IMR-90 (cell line): Measurements from ENCODE around the gene QSER1. TPM values are rescaled to one million over a fixed set of nuclear protein-coding genes. Genes with fewer than 3 reads are reported as not detected.

Source experiments
- ATAC-seq: fragments of 200-7000 bp; cut with Tn5 transposase; 2 replicates; pipeline ENCODE4 v1.9.1; 2020; ENCODE audit warnings: low read depth, mild to moderate bottlenecking, moderate library complexity
- BruUV-seq: library from RNA; stranded (reverse); fragments of 400-500 nt; replicated peaks from 2 replicates; lab custom pipeline; 2021; lab: Mats Ljungman, UMichigan
- CTCF ChIA-PET: fragments of 300-600 bp; formaldehyde crosslinking; extraction: SDS; loops from one replicate; lab custom pipeline; 2021; ENCODE audit warnings: antibody characterized with exemption; lab: Yijun Ruan, JAX
- POLR2A ChIA-PET: fragments of 300-600 bp; sonication (Branson Sonifier 250); formaldehyde crosslinking; loops from one replicate; lab custom pipeline; 2022; ENCODE audit warnings: antibody characterized with exemption; ENCODE audit not compliant: unreplicated experiment; lab: Charles Lee
- DNase-seq: peaks from one replicate; pipeline ENCODE4 v3.0.0; 2013
- H2AFZ ChIP-seq: replicated peaks from 2 replicates; pipeline ENCODE3; 2013; ENCODE audit warnings: low read length, mild to moderate bottlenecking; ENCODE audit not compliant: poor library complexity
- H2AK5ac ChIP-seq: 2 replicates; pipeline ENCODE4 v1.6.1; 2013; ENCODE audit warnings: low read depth, low read length, inconsistent platforms
- H2AK9ac ChIP-seq: replicated peaks from 2 replicates; pipeline ENCODE3; 2013; ENCODE audit warnings: mild to moderate bottlenecking, low read depth, low read length, moderate library complexity; ENCODE audit not compliant: poor library complexity
- H2BK120ac ChIP-seq: 2 replicates; pipeline ENCODE4 v1.6.1; 2013; ENCODE audit warnings: low read depth, low read length, inconsistent platforms
- H2BK15ac ChIP-seq: 3 replicates; pipeline ENCODE4 v1.6.1; 2013; ENCODE audit warnings: low read depth, low read length, inconsistent platforms
- H2BK20ac ChIP-seq: 2 replicates; pipeline ENCODE4 v1.6.1; 2013; ENCODE audit warnings: low read depth, mild to moderate bottlenecking, inconsistent platforms, low read length, moderate library complexity
- H2BK5ac ChIP-seq: 2 replicates; pipeline ENCODE4 v1.6.1; 2013; ENCODE audit warnings: mild to moderate bottlenecking, low read depth, low read length, inconsistent platforms; ENCODE audit not compliant: poor library complexity, severe bottlenecking
- H3K14ac ChIP-seq: replicated peaks from 2 replicates; pipeline ENCODE4 v1.6.1; 2013; ENCODE audit warnings: low read depth, low read length, inconsistent platforms
- H3K18ac ChIP-seq: 2 replicates; pipeline ENCODE4 v1.6.1; 2013; ENCODE audit warnings: low read depth, low read length, control low read depth
- H3K23ac ChIP-seq: 2 replicates; pipeline ENCODE4 v1.6.1; 2013; ENCODE audit warnings: low read depth, low read length, inconsistent platforms
- H3K27ac ChIP-seq: 2 replicates; pipeline ENCODE4 v1.5.1; 2013; ENCODE audit warnings: mild to moderate bottlenecking, control low read depth, low read length; ENCODE audit not compliant: insufficient read depth
- H3K27me3 ChIP-seq: 2 replicates; pipeline ENCODE4 v1.6.1; 2013; ENCODE audit warnings: low read length; ENCODE audit not compliant: control insufficient read depth, insufficient read depth
- H3K36me3 ChIP-seq: 2 replicates; pipeline ENCODE4 v1.6.1; 2013; ENCODE audit warnings: low read length, mixed read lengths; ENCODE audit not compliant: control insufficient read depth, insufficient read depth
- H3K4ac ChIP-seq: 2 replicates; pipeline ENCODE4 v1.6.1; 2013; ENCODE audit warnings: low read depth, low read length, inconsistent platforms
- H3K4me1 ChIP-seq: 2 replicates; pipeline ENCODE4 v1.6.1; 2013; ENCODE audit warnings: low read length, mixed read lengths; ENCODE audit not compliant: control insufficient read depth, insufficient read depth
- H3K4me2 ChIP-seq: 2 replicates; pipeline ENCODE4 v1.6.1; 2013; ENCODE audit warnings: low read depth, mild to moderate bottlenecking, control low read depth, low read length, moderate library complexity
- H3K4me3 ChIP-seq: 2 replicates; pipeline ENCODE4 v1.5.1; 2013; ENCODE audit warnings: low read depth, mild to moderate bottlenecking, control low read depth, low read length, moderate library complexity; ENCODE audit not compliant: insufficient read depth
- H3K56ac ChIP-seq: 2 replicates; pipeline ENCODE4 v1.6.1; 2013; ENCODE audit warnings: low read length, inconsistent platforms; ENCODE audit not compliant: insufficient read depth; ENCODE audit errors: extremely low read depth
- H3K79me1 ChIP-seq, 2 experiments: 2 replicates each; pipeline ENCODE4 v1.6.1; 2013; ENCODE audit warnings: low read length in 2 of 2, inconsistent platforms in 1 of 2, low read depth in 1 of 2
- H3K9ac ChIP-seq: 2 replicates; pipeline ENCODE4 v1.6.1; 2013; ENCODE audit warnings: low read depth, low read length, control low read depth
- H3K9me1 ChIP-seq: 2 replicates; pipeline ENCODE4 v1.6.1; 2013; ENCODE audit warnings: low read length, inconsistent platforms; ENCODE audit not compliant: insufficient read depth
- H3K9me3 ChIP-seq: 2 replicates; pipeline ENCODE4 v1.6.1; 2013; ENCODE audit warnings: low read length; ENCODE audit not compliant: control insufficient read depth, insufficient read depth
- H4K20me1 ChIP-seq: 2 replicates; pipeline ENCODE4 v1.6.1; 2013; ENCODE audit warnings: low read length, inconsistent platforms; ENCODE audit not compliant: insufficient read depth
- H4K5ac ChIP-seq: 2 replicates; pipeline ENCODE4 v1.6.1; 2013; ENCODE audit warnings: mild to moderate bottlenecking, low read depth, low read length, control low read depth
- H4K8ac ChIP-seq, 2 experiments: 2 replicates each; pipeline ENCODE4 v1.6.1; 2013; ENCODE audit warnings: low read depth in 2 of 2, low read length in 2 of 2, control low read depth in 1 of 2, inconsistent platforms in 1 of 2
- H4K91ac ChIP-seq: 2 replicates; pipeline ENCODE4 v1.6.1; 2013; ENCODE audit warnings: low read depth, low read length, inconsistent platforms; ENCODE audit not compliant: insufficient read depth
- BHLHE40 ChIP-seq: fragments of 150-350 bp; IDR thresholded peaks from 2 replicates; pipeline ENCODE4 v1.6.1; 2016; ENCODE audit warnings: mild to moderate bottlenecking, low read depth, low read length
- CEBPB ChIP-seq: IDR thresholded peaks from 2 replicates; pipeline ENCODE4 v1.6.1; 2012; ENCODE audit warnings: low read depth, low read length, improper control_type of control experiment
- CHD1 ChIP-seq: IDR thresholded peaks from 2 replicates; pipeline ENCODE4 v1.6.1; 2012; ENCODE audit warnings: low read depth, low read length, improper control_type of control experiment
- CTCF ChIP-seq: conservative IDR thresholded peaks from 2 replicates; pipeline ENCODE4 v1.5.1; 2012; ENCODE audit warnings: mild to moderate bottlenecking, low read depth, low read length, improper control_type of control experiment
- ELK1 ChIP-seq: fragments of 150-350 bp; IDR thresholded peaks from 2 replicates; pipeline ENCODE4 v1.6.1; 2016; ENCODE audit warnings: low read depth, mild to moderate bottlenecking, low read length, moderate library complexity, borderline replicate concordance
- FOS ChIP-seq: fragments of 150-350 bp; IDR thresholded peaks from 2 replicates; pipeline ENCODE4 v1.6.1; 2016; ENCODE audit warnings: low read depth, low read length
- MAFK ChIP-seq: IDR thresholded peaks from 2 replicates; pipeline ENCODE4 v1.6.1; 2012; ENCODE audit warnings: low read depth, low read length, improper control_type of control experiment
- MAZ ChIP-seq: IDR thresholded peaks from 2 replicates; pipeline ENCODE4 v1.6.1; 2012; ENCODE audit warnings: low read depth, mild to moderate bottlenecking, low read length, improper control_type of control experiment, moderate library complexity, borderline replicate concordance
- MXI1 ChIP-seq: IDR thresholded peaks from 2 replicates; pipeline ENCODE4 v1.6.1; 2012; ENCODE audit warnings: low read depth, mild to moderate bottlenecking, low read length, moderate library complexity, borderline replicate concordance
- NFE2L2 ChIP-seq: fragments of 150-350 bp; IDR thresholded peaks from 2 replicates; pipeline ENCODE4 v1.6.1; 2016; ENCODE audit warnings: low read depth, mild to moderate bottlenecking, low read length
- POLR2A ChIP-seq: IDR thresholded peaks from 2 replicates; pipeline ENCODE4 v1.6.1; 2012; ENCODE audit warnings: mild to moderate bottlenecking, low read depth, low read length
- RAD21 ChIP-seq: IDR thresholded peaks from 2 replicates; pipeline ENCODE4 v1.6.1; 2012; ENCODE audit warnings: low read length, improper control_type of control experiment
- RCOR1 ChIP-seq: IDR thresholded peaks from 2 replicates; pipeline ENCODE4 v1.6.1; 2012; ENCODE audit warnings: mild to moderate bottlenecking, low read length, improper control_type of control experiment; ENCODE audit not compliant: insufficient replicate concordance
- RFX5 ChIP-seq: IDR thresholded peaks from 2 replicates; pipeline ENCODE4 v1.8.0; 2012; ENCODE audit warnings: low read depth, mild to moderate bottlenecking, low read length, moderate library complexity
- SMC3 ChIP-seq: fragments of 150-350 bp; IDR thresholded peaks from 2 replicates; pipeline ENCODE4 v1.6.1; 2016; ENCODE audit warnings: low read depth, mild to moderate bottlenecking, antibody characterized with exemption, low read length, moderate library complexity
- WGBS, 2 experiments: methylation state at CpG; one replicate each; pipeline versions ENCODE4 v1.1.5 to v1.1.7; 2013; ENCODE audit warnings: missing lambda C conversion rate in 2 of 2; ENCODE audit not compliant: insufficient read length in 1 of 2; ENCODE audit errors: extremely low coverage in 2 of 2; 5-methylcytosine and 5-hydroxymethylcytosine counted together
- dilution Hi-C: fragments of 300-500 bp; cut with HindIII; formaldehyde crosslinking; loops from one replicate; pipeline ENCODE4 v1.14.3; 2018; ENCODE audit warnings: low sequenced_read_pairs; ENCODE audit not compliant: unreplicated experiment
- in situ Hi-C: fragments of 300-500 bp; cut with MboI; formaldehyde crosslinking; loops from 3 replicates; pipeline ENCODE4 v1.14.3; 2019; ENCODE audit warnings: low sequenced_read_pairs, inconsistent platforms, mixed read lengths
- intact Hi-C: fragments of 100-400 bp; cut with micrococcal nuclease; formaldehyde crosslinking; loops from 2 replicates; pipeline ENCODE4 v1.10.0; 2022
- polyA plus RNA-seq, 3 experiments: library from polyadenylated mRNA; depleted of rRNA; stranded (reverse); fragments of >200 nt; gene quantifications; 2 replicates each; pipeline ENCODE4 v1.2.3, GENCODE V29; 2012; ENCODE audit warnings: low replicate concordance in 1 of 3
- total RNA-seq: library from RNA; depleted of rRNA; stranded (reverse); fragments of >200 nt; gene quantifications from 2 replicates; pipeline ENCODE4 v1.2.3, GENCODE V29; 2012
- TF ChIP-seq, protein P1 (sequence below): fragments of 150-350 bp; IDR thresholded peaks from 2 replicates; pipeline ENCODE4 v1.6.1; 2017; ENCODE audit warnings: mild to moderate bottlenecking, antibody characterized with exemption, low read length, low read depth

Gene QSER1
- total and polyA plus RNA-seq, 2 of the 4 experiments (the other 2 are of a cell fraction) = 5.9 to 15.6 TPM

GRCh38 chr11:33028537-33028914, 135.9 kb downstream of the QSER1 start:
- peaks cover 3% of the 10 kb centered on the region; the same call in 1 of the 2 replicates for H4K20me1 ChIP-seq
- peak overlapping the region; percentile 45; the same call in 1 of the 2 replicates for H4K91ac ChIP-seq
- H3K18ac ChIP-seq = peak overlapping the region; percentile 20; the same call in 1 of the 2 replicates
- peak overlapping the region; percentile 49; the same call in 1 of the 2 replicates for H2AK5ac ChIP-seq
- dilution Hi-C loops = no loop called here
- peak overlapping the region; percentile 25; the same call in 1 of the 2 replicates for H3K27ac ChIP-seq
- H3K4me1 ChIP-seq = peaks cover 4% of the 10 kb centered on the region
- peak overlapping the region; percentile 88 for H3K4me2 ChIP-seq
- POLR2A ChIA-PET = no interaction called here
- H2BK15ac ChIP-seq = peak overlapping the region; percentile 63; the same call in 1 of the 3 replicates
- H2BK20ac ChIP-seq = peak overlapping the region; percentile 63
- no peaks in the 10 kb centered on the region for H3K9me1 ChIP-seq
- H3K27me3 ChIP-seq = no peaks in the 10 kb centered on the region
- in situ Hi-C loops = no loop called here
- ATAC-seq = peak; percentile 55
- no peak overlapping the region for H3K4me3 ChIP-seq
- H3K9ac ChIP-seq = no peak overlapping the region
- intact Hi-C loops = no loop called here
- BruUV-seq = no TSS peak
- H4K8ac ChIP-seq = peak overlapping the region in 1 of 2 experiments; percentile 24; a peak in 1 of 4 replicates
- no CpG with 5 or more reads among the region's 2 CpGs for WGBS, 2 experiments
- H2AFZ ChIP-seq = no peak overlapping the region
- peak overlapping the region; percentile 79 for H3K4ac ChIP-seq
- H2BK120ac ChIP-seq = peak overlapping the region; percentile 64
- peak overlapping the region; percentile 62; the same call in 1 of the 2 replicates for H3K23ac ChIP-seq
- peak overlapping the region; percentile 87 for H3K14ac ChIP-seq
- TF ChIP-seq MAZ = no peak
- TF ChIP-seq CTCF = no peak
- no peak for TF ChIP-seq RFX5
- TF ChIP-seq MAFK = no peak
- no peak for TF ChIP-seq BHLHE40
- TF ChIP-seq CHD1 = no peak
- no peak for TF ChIP-seq FOS
- no peak for TF ChIP-seq SMC3
- no peak for TF ChIP-seq POLR2A
- TF ChIP-seq CEBPB = no peak
- no peak for TF ChIP-seq ELK1
- no peak for TF ChIP-seq MXI1
- TF ChIP-seq, protein P1, sequence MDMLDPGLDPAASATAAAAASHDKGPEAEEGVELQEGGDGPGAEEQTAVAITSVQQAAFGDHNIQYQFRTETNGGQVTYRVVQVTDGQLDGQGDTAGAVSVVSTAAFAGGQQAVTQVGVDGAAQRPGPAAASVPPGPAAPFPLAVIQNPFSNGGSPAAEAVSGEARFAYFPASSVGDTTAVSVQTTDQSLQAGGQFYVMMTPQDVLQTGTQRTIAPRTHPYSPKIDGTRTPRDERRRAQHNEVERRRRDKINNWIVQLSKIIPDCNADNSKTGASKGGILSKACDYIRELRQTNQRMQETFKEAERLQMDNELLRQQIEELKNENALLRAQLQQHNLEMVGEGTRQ = no peak
- no peak for TF ChIP-seq RCOR1
- TF ChIP-seq RAD21 = no peak
- no peak for TF ChIP-seq NFE2L2
- no peak for DNase-seq
- no peaks in the 10 kb centered on the region for H3K9me3 ChIP-seq
- no peak overlapping the region for H4K5ac ChIP-seq
- no peaks in the 10 kb centered on the region for H3K36me3 ChIP-seq
- CTCF ChIA-PET = interaction anchor here (1.1 kb wide), 1 partner anchor 37 kb away, joined by 3 read pairs; no protein-coding TSS in a partner anchor
- H2BK5ac ChIP-seq = peak overlapping the region; percentile 86
- H3K56ac ChIP-seq = no peak overlapping the region; the same call in 1 of the 2 replicates
- H3K79me1 ChIP-seq = peaks cover 10% of the 10 kb centered on the region in 2 experiments; a peak in 3 of 4 replicates
- no peak overlapping the region for H2AK9ac ChIP-seq
